HG02852 (cell line): ENCODE results near the gene SLC12A1.

Source experiments
- ATAC-seq: cut with Tn5 transposase; IDR thresholded peaks from one replicate; pipeline ENCODE4 v1.9.1; 2021; ENCODE audit warnings: mild to moderate bottlenecking, moderate library complexity; ENCODE audit not compliant: unreplicated experiment

The SLC12A1 gene

GRCh38 chr15:48242015-48242414 is 35.9 kb downstream of the SLC12A1 start:
- ATAC-seq = no peak

GRCh38 chr15:48242535-48242934 is 36.4 kb downstream of the SLC12A1 start:
- ATAC-seq = no peak

DNA sequence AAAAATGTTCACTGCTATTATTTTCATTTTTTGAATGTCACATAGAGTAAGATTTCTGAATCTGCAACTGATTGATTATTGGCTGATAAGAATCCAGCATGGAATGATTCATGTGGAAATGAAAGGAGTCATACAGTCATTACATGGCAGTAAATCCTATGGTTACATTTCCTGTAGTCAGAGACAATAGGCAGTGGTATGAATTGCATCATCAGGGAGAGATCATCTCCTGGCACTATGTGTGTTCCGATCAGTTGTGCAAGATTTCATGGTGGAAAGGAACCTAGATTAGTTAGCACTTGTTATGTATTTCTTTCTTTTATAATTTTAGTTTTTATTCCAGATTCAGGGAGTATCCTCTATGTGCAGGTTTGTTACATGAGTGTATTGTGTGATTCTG is 38.8 kb downstream of the SLC12A1 start:
- ATAC-seq = no peak

DNA sequence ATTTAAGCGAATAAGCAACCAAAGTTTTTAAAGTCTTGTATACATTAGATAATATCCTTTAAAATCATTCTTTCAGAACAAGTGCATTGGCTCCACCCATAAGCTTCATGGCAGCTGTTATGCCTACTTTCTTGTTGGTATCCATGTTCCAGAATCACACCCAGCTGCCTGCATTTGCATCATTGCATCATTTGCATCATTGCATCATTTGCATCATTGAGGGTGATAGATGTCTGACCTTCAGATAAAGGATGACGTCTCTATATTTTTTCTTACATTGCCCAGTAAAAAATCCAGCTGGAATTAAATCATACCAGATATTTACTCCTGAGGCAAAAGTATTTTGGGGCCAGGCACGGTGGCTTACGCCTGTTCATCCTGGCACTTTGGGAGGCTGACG is 42.3 kb downstream of the SLC12A1 start:
- no peak for ATAC-seq

DNA sequence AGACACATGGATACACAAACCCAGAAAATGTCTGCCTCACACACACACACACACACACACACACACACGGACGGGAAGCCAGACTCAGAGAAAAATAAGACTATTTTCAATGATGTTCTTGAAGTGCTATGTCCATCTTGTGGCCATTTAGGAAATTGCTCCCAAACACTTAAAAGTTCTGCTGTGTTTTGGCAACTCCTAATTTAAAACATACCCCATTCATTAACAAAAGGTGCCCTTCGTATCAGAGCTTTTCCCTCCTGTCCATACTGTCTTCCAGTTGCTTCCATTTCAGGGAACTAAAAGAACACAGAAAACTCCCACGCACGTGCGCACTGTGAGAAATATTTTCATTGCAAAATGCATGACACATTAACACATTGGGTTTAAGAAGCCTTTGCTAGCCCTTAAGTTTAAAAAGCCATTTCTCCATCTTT is 44.6 kb downstream of the SLC12A1 start:
- no peak for ATAC-seq

GRCh38 chr15:48253172-48253571 is 47.1 kb downstream of the SLC12A1 start:
- no peak for ATAC-seq

- no peak for ATAC-seq
These were observed 59.0 kb downstream of the SLC12A1 start for GRCh38 chr15:48265135-48265534.

- no peak for ATAC-seq
These were observed 60.1 kb downstream of the SLC12A1 start for GRCh38 chr15:48266024-48266689.

- no peak for ATAC-seq
These were observed 61.7 kb downstream of the SLC12A1 start for GRCh38 chr15:48267766-48268165.

DNA sequence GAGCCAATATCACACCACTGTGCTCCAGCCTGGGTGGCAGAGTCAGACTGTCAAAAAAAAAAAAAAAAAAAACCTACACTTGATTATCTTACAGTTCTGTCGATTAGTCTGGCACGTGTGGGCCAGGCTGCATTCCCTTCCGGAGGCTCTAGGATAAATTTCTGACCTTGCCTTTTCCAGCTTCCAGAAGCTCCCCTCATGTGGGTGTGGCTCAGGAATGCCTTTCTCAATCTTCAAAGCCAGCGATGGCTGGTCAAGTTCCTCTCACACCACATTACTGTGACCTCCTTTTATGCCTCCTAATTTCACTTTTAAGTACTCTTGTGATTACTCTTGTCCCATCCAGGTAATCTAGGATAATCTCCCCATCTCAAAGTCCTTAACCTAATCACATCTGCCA is 66.9 kb downstream of the SLC12A1 start:
- no peak for ATAC-seq

DNA sequence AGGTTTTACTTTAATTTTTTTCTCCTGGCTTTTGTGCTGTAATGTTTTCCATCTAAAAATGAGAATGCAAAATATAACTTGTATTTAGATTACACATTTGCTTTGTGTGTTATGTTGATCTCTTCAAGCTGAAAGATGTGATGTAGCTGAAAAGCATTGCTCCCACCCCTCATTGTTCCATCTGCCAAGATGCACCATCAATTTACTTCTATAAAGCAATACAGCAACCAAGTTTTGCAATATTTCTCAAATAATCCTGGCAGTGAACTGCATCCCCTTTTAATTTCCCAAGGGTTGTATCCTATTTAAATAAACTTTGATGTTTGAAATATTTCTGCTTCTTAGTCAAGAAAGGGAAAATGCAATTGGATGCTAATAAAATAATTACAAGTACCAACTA is 72.6 kb downstream of the SLC12A1 start:
- ATAC-seq = no peak

- ATAC-seq = no peak
These were observed 73.5 kb downstream of the SLC12A1 start for GRCh38 chr15:48279608-48280007.

DNA sequence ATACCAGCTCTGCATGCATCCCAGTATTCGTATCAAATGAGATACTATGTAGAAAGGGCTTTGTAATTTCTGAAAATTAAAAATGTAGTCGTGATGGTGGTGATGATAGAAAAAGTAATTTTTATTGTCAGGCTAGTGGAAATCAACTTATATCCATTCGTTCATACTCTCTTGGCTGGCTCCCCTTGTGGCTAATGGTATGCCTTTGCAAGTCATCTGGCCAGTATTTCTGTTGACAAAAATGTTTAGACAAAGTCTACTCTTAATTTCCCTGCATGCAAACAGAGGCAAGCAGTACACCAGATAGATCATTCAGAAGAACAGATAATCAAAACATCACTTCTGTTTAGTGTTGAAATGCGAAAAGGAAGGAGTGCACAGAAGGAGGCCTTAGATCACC is 75.6 kb downstream of the SLC12A1 start:
- ATAC-seq = no peak

DNA sequence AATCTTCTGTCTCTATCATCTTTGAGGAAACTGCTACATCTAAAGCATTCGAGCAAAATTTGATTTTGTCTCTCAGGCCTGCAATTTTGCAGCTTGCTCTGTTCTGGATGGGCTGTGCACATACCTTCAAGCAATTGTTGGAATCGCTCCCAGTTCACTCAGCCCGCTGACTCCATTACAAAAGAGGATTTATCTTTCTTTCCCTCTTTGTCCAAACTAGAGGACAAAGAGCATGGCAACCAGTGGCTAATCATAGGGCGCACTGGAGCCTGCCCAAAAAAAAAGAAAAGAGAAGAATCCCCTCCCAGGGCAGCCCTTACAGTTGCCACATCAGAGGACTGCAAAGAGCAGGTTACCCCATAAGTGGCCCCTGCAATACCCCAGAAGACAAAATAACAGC is 76.1 kb downstream of the SLC12A1 start:
- no peak for ATAC-seq

DNA sequence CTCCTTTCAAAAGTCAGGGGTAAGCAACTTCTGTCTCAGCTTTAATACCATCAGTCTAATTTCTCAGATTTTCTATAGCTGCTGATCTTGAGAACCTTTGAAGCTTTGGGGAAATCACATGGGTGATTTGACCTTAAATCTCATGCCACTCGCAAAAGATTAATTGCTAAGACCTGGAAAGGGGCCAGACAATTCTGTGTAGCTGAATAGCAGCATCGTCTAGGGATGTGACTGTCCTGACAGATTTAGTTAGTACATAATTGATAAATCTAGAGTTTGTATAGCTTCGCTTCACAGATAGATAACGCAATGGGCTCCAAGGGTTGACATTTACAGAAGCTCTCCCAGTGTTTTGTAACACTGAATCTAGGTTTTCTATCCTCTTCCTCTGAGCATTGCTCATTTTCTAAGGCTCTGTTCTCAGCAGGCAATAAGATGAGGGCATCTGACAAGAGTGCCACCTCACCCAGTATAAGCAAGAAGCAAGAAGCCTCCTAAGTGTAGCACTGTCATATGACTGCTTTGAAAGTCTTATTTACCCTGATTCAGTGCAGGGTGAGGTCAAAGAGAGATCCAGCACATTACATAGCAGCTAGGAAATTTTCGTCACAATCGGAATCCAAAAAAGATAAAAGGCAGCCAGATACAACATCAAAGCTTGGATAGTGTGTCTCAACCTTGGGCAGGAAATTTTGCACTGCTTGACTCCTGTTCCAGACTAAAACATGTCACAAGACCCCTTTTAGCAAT is 77.5 kb downstream of the SLC12A1 start:
- ATAC-seq = no peak

DNA sequence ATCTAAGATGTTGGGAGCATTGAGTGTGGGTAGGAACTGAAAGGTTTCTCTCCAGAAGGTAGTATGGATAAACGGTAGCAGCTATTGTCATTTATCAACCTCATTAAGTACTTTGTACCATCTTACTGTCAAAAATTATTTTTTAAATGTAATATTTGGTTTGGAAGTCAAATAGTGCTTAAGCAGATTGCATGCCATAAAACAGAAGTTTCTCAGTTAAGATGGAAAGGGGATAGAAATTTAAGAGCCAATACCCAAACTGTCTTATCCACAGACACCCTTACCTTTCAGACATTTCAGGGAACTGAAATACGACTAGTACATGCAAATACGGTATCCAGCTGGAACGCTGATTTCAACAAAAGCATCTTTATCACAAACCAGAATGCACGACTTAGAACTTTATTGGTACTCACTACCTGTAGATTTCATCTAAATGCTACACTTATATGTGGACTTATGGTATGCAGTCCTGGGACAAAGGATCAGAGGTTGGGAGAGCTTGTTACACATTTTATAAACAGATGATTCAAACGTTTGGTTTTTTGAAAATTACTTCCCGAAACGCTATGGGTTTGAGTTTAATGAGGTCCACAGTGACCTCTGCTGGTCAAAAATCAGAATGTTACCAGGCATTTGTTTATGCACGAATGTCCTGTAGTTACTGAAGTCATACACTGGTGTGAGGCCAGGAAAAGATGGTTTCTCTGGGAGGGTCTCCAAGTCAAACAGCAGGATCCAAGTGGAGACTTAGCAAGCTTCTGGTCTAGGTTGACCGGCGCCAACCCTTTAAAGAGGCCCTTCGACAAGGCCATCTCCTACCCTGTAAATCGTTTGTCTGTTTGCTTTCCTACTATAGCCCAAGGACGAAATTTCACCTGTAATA is 79.5 kb downstream of the SLC12A1 start:
- peak; percentile 61 for ATAC-seq

DNA sequence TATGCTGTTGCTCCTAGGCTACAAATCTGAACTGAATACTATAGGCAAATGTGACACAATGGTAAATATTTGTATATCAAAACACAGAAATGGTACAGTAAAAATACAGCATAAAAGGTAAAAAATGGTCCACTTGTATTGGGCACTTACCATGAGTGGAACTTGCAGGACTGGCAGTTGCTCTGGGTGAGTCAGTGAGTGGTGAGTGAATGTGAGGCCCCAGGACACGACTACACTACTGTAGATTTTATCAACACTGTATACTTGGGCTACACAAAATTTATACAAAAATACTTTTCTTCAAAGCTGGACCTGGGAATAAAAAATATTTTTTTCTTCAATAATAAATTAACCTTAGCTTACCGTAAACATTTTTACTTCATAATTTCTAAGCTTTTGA is 83.5 kb downstream of the SLC12A1 start:
- ATAC-seq = no peak

DNA sequence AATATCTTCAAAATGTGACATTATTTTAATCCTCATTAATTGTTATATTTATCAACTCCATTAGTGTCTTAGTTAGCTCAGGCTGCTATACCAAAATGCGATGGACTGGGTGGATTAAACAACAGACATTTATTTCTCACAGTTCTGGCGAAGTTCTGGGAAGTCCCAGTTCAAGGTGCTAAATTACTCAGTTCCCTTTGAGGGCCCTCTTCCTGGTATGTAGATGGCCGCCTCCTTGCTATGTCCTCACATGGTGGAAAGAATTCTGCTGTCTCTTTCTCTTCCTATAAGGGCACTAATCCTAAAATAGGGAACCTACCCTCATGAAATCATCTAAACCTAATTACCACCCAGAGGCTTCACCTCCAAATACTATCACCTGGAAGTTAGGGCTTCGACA is 86.4 kb downstream of the SLC12A1 start:
- no peak for ATAC-seq

- ATAC-seq = no peak
These were observed 91.6 kb downstream of the SLC12A1 start for GRCh38 chr15:48297668-48298067.

DNA sequence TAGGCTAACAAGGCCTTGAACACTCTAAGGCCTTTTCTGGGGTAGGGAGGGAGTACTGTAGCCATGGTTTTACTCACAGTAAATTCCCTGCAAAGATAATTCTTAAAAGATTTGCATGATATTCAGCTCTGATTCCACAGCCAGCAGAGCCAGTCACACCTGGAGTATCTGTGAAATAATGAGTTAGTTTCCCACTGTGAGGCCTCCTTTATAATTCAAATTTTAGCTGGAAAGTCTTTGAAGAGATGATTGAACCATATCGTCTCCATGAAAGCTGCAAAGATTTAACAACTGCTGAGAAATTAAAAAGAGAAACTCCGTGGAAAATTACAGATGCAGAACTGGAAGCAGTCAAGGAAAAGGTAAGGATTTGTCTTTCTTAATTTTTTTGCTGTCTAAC is 92.8 kb downstream of the SLC12A1 start:
- ATAC-seq = no peak

DNA sequence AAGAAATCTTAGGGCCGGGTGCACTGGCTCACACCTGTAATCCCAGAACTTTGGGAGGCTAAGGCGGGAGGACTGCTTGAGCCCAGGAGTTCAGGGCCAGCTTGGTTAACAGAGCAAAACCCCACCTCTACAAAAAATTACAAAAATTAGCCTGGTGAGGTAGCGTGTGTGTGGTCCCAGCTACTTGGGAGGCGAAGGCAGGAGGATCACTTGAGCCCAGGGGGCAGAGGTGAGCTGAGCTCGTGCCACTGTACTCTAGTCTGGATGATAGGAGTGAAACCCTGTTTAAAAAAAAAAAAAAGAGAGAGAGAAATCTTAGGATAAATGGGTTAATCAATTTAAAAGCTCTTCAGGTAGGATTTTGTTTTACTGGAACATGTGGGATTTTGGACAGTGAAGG is 93.9 kb downstream of the SLC12A1 start:
- ATAC-seq = no peak

DNA sequence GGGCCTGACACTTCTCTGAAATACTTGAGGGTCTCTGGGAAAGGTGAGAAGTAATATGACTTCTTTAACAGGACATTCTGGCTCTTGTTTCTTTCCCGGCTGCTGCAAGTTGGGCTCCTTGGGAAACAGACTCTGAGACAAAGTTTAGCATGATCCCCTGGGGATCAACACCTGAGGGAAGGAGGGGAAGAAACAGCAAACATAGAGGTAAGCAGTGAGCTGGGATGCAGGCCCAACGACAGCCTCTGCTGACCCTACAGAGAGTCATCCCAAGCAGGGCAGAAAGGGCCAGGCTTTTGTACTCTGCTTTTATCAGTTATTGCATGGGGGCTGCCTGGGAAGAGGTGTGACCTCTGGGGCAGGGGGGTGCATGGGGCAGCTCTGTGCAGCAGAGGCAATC is 98.3 kb downstream of the SLC12A1 start:
- no peak for ATAC-seq
